Keratinocyte (primary cell): ENCODE data around the gene LRBA.

Experiments
- CTCF ChIP-seq, 3 experiments: IDR thresholded peaks in 1 of 3; conservative IDR thresholded peaks in 1 of 3; optimal IDR thresholded peaks in 1 of 3; 2 replicates in 2 of 3; 3 replicates in 1 of 3; pipeline versions ENCODE3 to v1.5.1; 2011; ENCODE audit warnings: low read length in 3 of 3, mild to moderate bottlenecking in 3 of 3, moderate library complexity in 2 of 3, control low read depth in 1 of 3, inconsistent platforms in 1 of 3; ENCODE audit not compliant: insufficient read depth in 2 of 3; ENCODE audit errors: extremely low read depth in 1 of 3
- EZH2 ChIP-seq: IDR thresholded peaks from one replicate; pipeline ENCODE4 v1.6.1; 2012; ENCODE audit warnings: inconsistent platforms, mild to moderate bottlenecking, low read length, moderate library complexity

GRCh38 chr4:150863456-150863855 is 151.6 kb downstream of the LRBA start:
- TF ChIP-seq CTCF (optimal IDR thresholded peaks at IDR 0.05 in 1 of 3, IDR thresholded peaks at IDR 0.05 in 1 of 3, conservative IDR thresholded peaks at IDR 0.05 in 1 of 3; ENCODE audit: extremely low read depth in 1 of 3, insufficient read depth in 2 of 3, low read length in 3 of 3) (no peak), EZH2 (no peak)
